ENCODE data around the gene TBATA. TPM values are rescaled to one million over a fixed set of nuclear protein-coding genes. Genes with fewer than 3 reads are reported as not detected.

TBATA gene
- total and polyA plus RNA-seq, 2 of the 8 experiments (the other 6 are each of a cell fraction or from before 2014, with no cell fraction given), result not detected

DNA sequence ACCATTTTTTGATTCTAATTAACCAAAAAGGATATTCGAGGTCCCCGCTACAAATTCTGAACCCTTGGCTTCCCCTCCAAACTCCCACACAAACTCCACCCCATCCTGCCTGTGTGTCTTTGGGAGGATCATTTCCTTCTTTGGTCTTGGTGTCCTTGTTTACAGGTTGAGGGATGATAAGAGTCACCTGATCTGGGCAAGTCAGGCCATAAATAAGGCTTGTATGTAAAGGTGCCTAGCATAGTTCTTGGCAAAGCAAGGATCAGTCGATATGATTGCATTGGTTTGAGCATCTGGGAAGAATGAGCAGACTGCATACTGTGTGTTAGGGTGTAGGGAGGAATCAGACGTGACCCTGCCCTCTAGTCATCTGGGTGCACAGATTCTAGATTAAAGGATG, 28.9 kb upstream of the TBATA start (continued):
- TF ChIP-seq TBP (IDR thresholded peaks at IDR 0.05; ENCODE audit: low read depth, low read length), result no peak

All from H1 (cell line).